Naive B cell (primary cell): Measurements from ENCODE around the gene NSG2. TPM values are rescaled to one million over a fixed set of nuclear protein-coding genes. Genes with fewer than 3 reads are reported as not detected.
A peak's percentile ranks its signal among the peaks of the same experiment; 100 is the strongest.
"Not testable (repeated sequence)": the region's sequence is repeated elsewhere in the genome, so short reads cannot be mapped to it uniquely, and the experiment has no call there.

ENCODE experiments used
- ATAC-seq, 2 donors: fragments of 150-1000 bp; cut with Tn5 transposase; 2 replicates each; pipeline ENCODE4 v1.10.0; 2021; ENCODE audit warnings: low read depth in 2 of 2, mild to moderate bottlenecking in 2 of 2, moderate library complexity in 2 of 2
- DNase-seq: peaks from one replicate; pipeline ENCODE4 v3.0.0; 2022
- H3K27ac Mint-ChIP-seq, 6 donors: one replicate each; pipeline ENCODE4 v1.8.0; 2020 to 2022; ENCODE audit warnings: mild to moderate bottlenecking in 6 of 6, mixed read lengths in 6 of 6, moderate library complexity in 5 of 6, inconsistent platforms in 2 of 6
- H3K27me3 Mint-ChIP-seq, 3 donors: one replicate each; pipeline ENCODE4 v1.8.0; 2021 to 2022; ENCODE audit warnings: mixed read lengths in 3 of 3, mild to moderate bottlenecking in 1 of 3
- H3K36me3 Mint-ChIP-seq, 2 donors: one replicate each; pipeline ENCODE4 v1.8.0; 2020 to 2022; ENCODE audit warnings: mixed read lengths in 2 of 2, inconsistent platforms in 1 of 2, mild to moderate bottlenecking in 1 of 2
- H3K4me1 Mint-ChIP-seq, 3 donors: one replicate each; pipeline ENCODE4 v1.8.0; 2020 to 2022; ENCODE audit warnings: mixed read lengths in 3 of 3, inconsistent platforms in 1 of 3, mild to moderate bottlenecking in 1 of 3, moderate library complexity in 1 of 3
- H3K4me3 Mint-ChIP-seq, 8 donors: one replicate each; pipeline ENCODE4 v1.8.0; 2020 to 2022; ENCODE audit warnings: mild to moderate bottlenecking in 8 of 8, mixed read lengths in 8 of 8, moderate library complexity in 8 of 8, inconsistent platforms in 2 of 8
- H3K9me3 Mint-ChIP-seq, 7 donors: one replicate each; pipeline ENCODE4 v1.8.0; 2020 to 2022; ENCODE audit warnings: mixed read lengths in 7 of 7, mild to moderate bottlenecking in 5 of 7, inconsistent platforms in 2 of 7, moderate library complexity in 1 of 7
- polyA plus RNA-seq, 6 donors: library from polyadenylated mRNA; unstranded; fragments of 300-500 nt; fragmentation: Illumina TruSeq; gene quantifications; one replicate each; pipeline ENCODE4 v1.2.3, GENCODE V29; 2021; ENCODE audit warnings: low read depth in 6 of 6

Gene NSG2
- polyA plus RNA-seq, 6 donors from 2014 or later, result not detected

GRCh38 chr5:174098694-174099093 is 53.2 kb downstream of the NSG2 start:
- peaks cover 0 to 4% (median 0%) of the 10 kb centered on the region in 7 donors for H3K9me3 Mint-ChIP-seq
- no peaks in the 10 kb centered on the region for H3K36me3 Mint-ChIP-seq
- DNase-seq, result no peak
- H3K27ac Mint-ChIP-seq, result no peak overlapping the region
- H3K4me3 Mint-ChIP-seq, result no peak overlapping the region
- peaks cover 0 to 2% (median 0%) of the 10 kb centered on the region in 3 donors for H3K4me1 Mint-ChIP-seq
- no peak for ATAC-seq
- peaks cover 6 to 9% (median 7%) of the 10 kb centered on the region in 3 donors for H3K27me3 Mint-ChIP-seq

GRCh38 chr5:174100490-174100889 is 55.0 kb downstream of the NSG2 start:
- Mint-ChIP-seq H3K9me3 (peaks cover 0 to 4% (median 0%) of the 10 kb centered on the region in 7 donors), H3K27me3 (peaks cover 6 to 9% (median 8%) of the 10 kb centered on the region in 3 donors), H3K27ac (no peak overlapping the region), H3K4me1 (peaks cover 0 to 2% (median 0%) of the 10 kb centered on the region in 3 donors), H3K36me3 (no peaks in the 10 kb centered on the region), H3K4me3 (no peak overlapping the region)
- no peak for DNase-seq
- ATAC-seq, result no peak

- Mint-ChIP-seq H3K9me3 (peaks cover 0 to 4% (median 0%) of the 10 kb centered on the region in 7 donors), H3K4me3 (no peak overlapping the region), H3K36me3 (no peaks in the 10 kb centered on the region), H3K4me1 (peaks cover 0 to 2% (median 0%) of the 10 kb centered on the region in 3 donors), H3K27ac (no peak overlapping the region), H3K27me3 (peaks cover 4 to 9% (median 6%) of the 10 kb centered on the region in 3 donors)
- DNase-seq (no peak), ATAC-seq (no peak)
These were observed 55.8 kb downstream of the NSG2 start for GRCh38 chr5:174101195-174101730.

- not testable (repeated sequence) for DNase-seq, H3K4me1 Mint-ChIP-seq, ATAC-seq, H3K4me3 Mint-ChIP-seq, H3K9me3 Mint-ChIP-seq, H3K36me3 Mint-ChIP-seq, H3K27me3 Mint-ChIP-seq
- H3K27ac Mint-ChIP-seq, result peak overlapping the region in 1 of 6 donors; percentile 51
These were observed 57.1 kb downstream of the NSG2 start for GRCh38 chr5:174102574-174102973.

- Mint-ChIP-seq H3K4me1 (no peaks in the 10 kb centered on the region), H3K36me3 (no peaks in the 10 kb centered on the region), H3K27ac (no peak overlapping the region), H3K27me3 (peaks cover 3 to 14% (median 8%) of the 10 kb centered on the region in 3 donors), H3K4me3 (no peak overlapping the region), H3K9me3 (peaks cover 0 to 2% (median 0%) of the 10 kb centered on the region in 7 donors)
- ATAC-seq (no peak), DNase-seq (no peak)
These were observed 61.6 kb downstream of the NSG2 start for GRCh38 chr5:174106997-174107655.

- peaks cover 0 to 4% (median 0%) of the 10 kb centered on the region in 7 donors for H3K9me3 Mint-ChIP-seq
- H3K4me1 Mint-ChIP-seq, result no peaks in the 10 kb centered on the region
- H3K4me3 Mint-ChIP-seq, result peak overlapping the region in 1 of 8 donors; percentile 22
- ATAC-seq, result no peak
- peaks cover 0 to 14% (median 5%) of the 10 kb centered on the region in 3 donors for H3K27me3 Mint-ChIP-seq
- no peak for DNase-seq
- H3K36me3 Mint-ChIP-seq, result no peaks in the 10 kb centered on the region
- H3K27ac Mint-ChIP-seq, result no peak overlapping the region
These were observed 63.2 kb downstream of the NSG2 start for GRCh38 chr5:174108745-174109144.

GRCh38 chr5:174109698-174110260 is 64.3 kb downstream of the NSG2 start:
- ATAC-seq, result no peak
- Mint-ChIP-seq H3K27me3 (peaks cover 0 to 14% (median 5%) of the 10 kb centered on the region in 3 donors), H3K36me3 (no peaks in the 10 kb centered on the region)

GRCh38 chr5:174110310-174110709 is 64.8 kb downstream of the NSG2 start:
- no peak for ATAC-seq
- H3K27me3 Mint-ChIP-seq, result peaks cover under 1 to 12% (median 5%) of the 10 kb centered on the region in 3 donors
- no peaks in the 10 kb centered on the region for H3K36me3 Mint-ChIP-seq
- H3K4me3 Mint-ChIP-seq, result no peak overlapping the region
- H3K9me3 Mint-ChIP-seq, result peaks cover 0 to 4% (median 0%) of the 10 kb centered on the region in 7 donors
- no peak for DNase-seq
- no peaks in the 10 kb centered on the region for H3K4me1 Mint-ChIP-seq
- H3K27ac Mint-ChIP-seq, result no peak overlapping the region

More at GRCh38 chr5:174109698-174110260, 64.3 kb downstream of the NSG2 start:
- Mint-ChIP-seq H3K27ac (no peak overlapping the region), H3K4me3 (no peak overlapping the region), H3K4me1 (no peaks in the 10 kb centered on the region), H3K9me3 (peaks cover 0 to 4% (median 0%) of the 10 kb centered on the region in 7 donors)
- DNase-seq, result no peak

GRCh38 chr5:174111287-174111973 is 65.9 kb downstream of the NSG2 start:
- Mint-ChIP-seq H3K9me3 (peaks cover 0 to 4% (median 0%) of the 10 kb centered on the region in 7 donors), H3K36me3 (no peaks in the 10 kb centered on the region), H3K4me3 (no peak overlapping the region), H3K27me3 (peaks cover 4 to 13% (median 10%) of the 10 kb centered on the region in 3 donors), H3K27ac (no peak overlapping the region), H3K4me1 (no peaks in the 10 kb centered on the region)
- no peak for ATAC-seq
- no peak for DNase-seq

GRCh38 chr5:174115226-174115625 is 69.7 kb downstream of the NSG2 start:
- ATAC-seq (no peak), DNase-seq (no peak)
- H3K9me3 Mint-ChIP-seq, result peaks cover 0 to 4% (median 0%) of the 10 kb centered on the region in 7 donors
- peaks cover 4 to 14% (median 7%) of the 10 kb centered on the region in 3 donors for H3K27me3 Mint-ChIP-seq
- H3K27ac Mint-ChIP-seq, result no peak overlapping the region
- H3K4me1 Mint-ChIP-seq, result no peaks in the 10 kb centered on the region
- no peak overlapping the region for H3K4me3 Mint-ChIP-seq
- no peaks in the 10 kb centered on the region for H3K36me3 Mint-ChIP-seq

GRCh38 chr5:174118823-174119467 is 73.4 kb downstream of the NSG2 start:
- Mint-ChIP-seq H3K4me3 (peak overlapping the region in 1 of 8 donors; percentile 52), H3K27ac (no peak overlapping the region), H3K4me1 (no peaks in the 10 kb centered on the region), H3K27me3 (peaks cover 4 to 9% (median 9%) of the 10 kb centered on the region in 3 donors), H3K36me3 (no peaks in the 10 kb centered on the region), H3K9me3 (peaks cover 0 to 4% (median 0%) of the 10 kb centered on the region in 7 donors)
- DNase-seq, result no peak
- no peak for ATAC-seq

GRCh38 chr5:174119468-174119881 is 74.0 kb downstream of the NSG2 start:
- Mint-ChIP-seq H3K27ac (no peak overlapping the region), H3K4me3 (no peak overlapping the region), H3K36me3 (no peaks in the 10 kb centered on the region)

GRCh38 chr5:174120401-174121005 is 75.0 kb downstream of the NSG2 start:
- no peaks in the 10 kb centered on the region for H3K4me1 Mint-ChIP-seq
- H3K4me3 Mint-ChIP-seq, result no peak overlapping the region

More at GRCh38 chr5:174119468-174119881, 74.0 kb downstream of the NSG2 start:
- H3K4me1 Mint-ChIP-seq, result no peaks in the 10 kb centered on the region
- ATAC-seq (no peak), DNase-seq (no peak)
- peaks cover 8 to 9% (median 9%) of the 10 kb centered on the region in 3 donors for H3K27me3 Mint-ChIP-seq
- H3K9me3 Mint-ChIP-seq, result peaks cover 0 to 7% (median 0%) of the 10 kb centered on the region in 7 donors

More at GRCh38 chr5:174120401-174121005, 75.0 kb downstream of the NSG2 start:
- DNase-seq (no peak), ATAC-seq (no peak)
- Mint-ChIP-seq H3K27me3 (peaks cover 6 to 13% (median 11%) of the 10 kb centered on the region in 3 donors), H3K36me3 (no peaks in the 10 kb centered on the region), H3K9me3 (peaks cover 2 to 17% (median 6%) of the 10 kb centered on the region in 7 donors), H3K27ac (no peak overlapping the region)
